Mesenchymal stem cell (in vitro differentiated cells and primary cell): ENCODE results near the gene SUCLG1.

ENCODE experiments used
- DNase-seq: peaks from one replicate; pipeline ENCODE4 v3.0.0-alpha.2; 2013
- H2AFZ ChIP-seq: one replicate; pipeline ENCODE4 v1.6.1; 2013; ENCODE audit warnings: low read depth, mild to moderate bottlenecking, control low read depth, inconsistent platforms, low read length, moderate library complexity
- H2AK5ac ChIP-seq: 2 replicates; pipeline ENCODE4 v1.6.1; 2013; ENCODE audit warnings: low read length, moderate library complexity, mild to moderate bottlenecking, inconsistent platforms; ENCODE audit not compliant: severe bottlenecking
- H2BK120ac ChIP-seq: one replicate; pipeline ENCODE4 v1.6.1; 2013; ENCODE audit warnings: low read depth, mild to moderate bottlenecking, inconsistent platforms, low read length, moderate library complexity
- H2BK12ac ChIP-seq, 2 experiments: one replicate each; pipeline ENCODE4 v1.6.1; 2013; ENCODE audit warnings: inconsistent platforms in 2 of 2, low read length in 2 of 2, mild to moderate bottlenecking in 2 of 2, moderate library complexity in 2 of 2, control low read depth in 1 of 2
- H2BK15ac ChIP-seq: one replicate; pipeline ENCODE4 v1.6.1; 2013; ENCODE audit warnings: mild to moderate bottlenecking, low read depth, inconsistent platforms; ENCODE audit not compliant: poor library complexity, severe bottlenecking
- H2BK5ac ChIP-seq: 2 replicates; pipeline ENCODE4 v1.6.1; 2013; ENCODE audit warnings: low read depth, mild to moderate bottlenecking, low read length, control low read depth, inconsistent platforms; ENCODE audit not compliant: poor library complexity, severe bottlenecking
- H3K14ac ChIP-seq, 2 experiments: one replicate each; pipeline ENCODE4 v1.6.1; 2013; ENCODE audit warnings: inconsistent platforms in 2 of 2, low read length in 2 of 2, control low read depth in 1 of 2, mild to moderate bottlenecking in 1 of 2, moderate library complexity in 1 of 2
- H3K18ac ChIP-seq, 2 experiments: one replicate each; pipeline ENCODE4 v1.6.1; 2013; ENCODE audit warnings: inconsistent platforms in 2 of 2, low read length in 2 of 2, control low read depth in 1 of 2, low read depth in 1 of 2, mild to moderate bottlenecking in 1 of 2
- H3K23ac ChIP-seq, 2 experiments: one replicate each; pipeline ENCODE4 v1.6.1; 2013; ENCODE audit warnings: inconsistent platforms in 2 of 2, low read length in 2 of 2, mild to moderate bottlenecking in 2 of 2, moderate library complexity in 2 of 2, control low read depth in 1 of 2
- H3K27ac ChIP-seq: 2 replicates; pipeline ENCODE4 v1.5.1; 2013; ENCODE audit warnings: mild to moderate bottlenecking, moderate library complexity, low read length, control low read depth, inconsistent platforms; ENCODE audit not compliant: poor library complexity, severe bottlenecking
- H3K27me3 ChIP-seq, 2 experiments: 2 replicates each; pipeline versions ENCODE4 v1.6.1 to v1.7.0; 2013; ENCODE audit warnings: low read length in 2 of 2, mild to moderate bottlenecking in 2 of 2, moderate library complexity in 2 of 2, control low read depth in 1 of 2, inconsistent platforms in 1 of 2; ENCODE audit not compliant: control insufficient read depth in 1 of 2, insufficient read depth in 1 of 2
- H3K36me3 ChIP-seq, 2 experiments: 2 replicates each; pipeline versions ENCODE4 v1.6.1 to v1.7.0; 2013; ENCODE audit warnings: low read length in 2 of 2, control low read depth in 1 of 2, inconsistent platforms in 1 of 2, low read depth in 1 of 2, mild to moderate bottlenecking in 1 of 2; ENCODE audit not compliant: insufficient read depth in 2 of 2, control insufficient read depth in 1 of 2
- H3K4ac ChIP-seq, 2 experiments: one replicate each; pipeline ENCODE4 v1.6.1; 2013; ENCODE audit warnings: inconsistent platforms in 2 of 2, low read length in 2 of 2, mild to moderate bottlenecking in 2 of 2, moderate library complexity in 2 of 2, control low read depth in 1 of 2, low read depth in 1 of 2
- H3K4me1 ChIP-seq: 2 replicates; pipeline ENCODE4 v1.6.1; 2013; ENCODE audit warnings: low read depth, low read length, control low read depth; ENCODE audit not compliant: control insufficient read depth, insufficient read depth
- H3K4me2 ChIP-seq: 2 replicates; pipeline ENCODE4 v1.6.1; 2013; ENCODE audit warnings: low read length, mild to moderate bottlenecking, inconsistent platforms; ENCODE audit not compliant: poor library complexity, severe bottlenecking
- H3K4me3 ChIP-seq, 2 experiments: 2 replicates each; pipeline versions ENCODE4 v1.5.1 to v1.7.0; 2013; ENCODE audit warnings: low read length in 2 of 2, mild to moderate bottlenecking in 2 of 2, control low read depth in 1 of 2, low read depth in 1 of 2; ENCODE audit not compliant: insufficient read depth in 1 of 2
- H3K79me1 ChIP-seq: replicated peaks from 2 replicates; pipeline ENCODE4 v1.6.1; 2013; ENCODE audit warnings: mild to moderate bottlenecking, control low read depth, low read length, inconsistent platforms; ENCODE audit not compliant: poor library complexity, severe bottlenecking
- H3K9ac ChIP-seq: 2 replicates; pipeline ENCODE4 v1.7.0; 2013; ENCODE audit warnings: mild to moderate bottlenecking, low read length, moderate library complexity
- H3K9me3 ChIP-seq: 2 replicates; pipeline ENCODE4 v1.7.0; 2013; ENCODE audit warnings: mild to moderate bottlenecking, low read length; ENCODE audit not compliant: control insufficient read depth
- H4K8ac ChIP-seq: one replicate; pipeline ENCODE4 v1.6.1; 2013; ENCODE audit warnings: inconsistent platforms, mild to moderate bottlenecking, low read length, moderate library complexity
- H4K91ac ChIP-seq: one replicate; pipeline ENCODE4 v1.6.1; 2013; ENCODE audit warnings: mild to moderate bottlenecking, low read length, inconsistent platforms
- WGBS: methylation state at CpG from one replicate; pipeline ENCODE4 v1.1.7; 2013; ENCODE audit warnings: mixed read lengths; 5-methylcytosine and 5-hydroxymethylcytosine counted together

SUCLG1 gene

GRCh38 chr2:84441036-84441435 lies 18.0 kb downstream of the SUCLG1 start:
- Histone ChIP-seq H3K79me1 (peaks cover 14% of the 10 kb centered on the region), H2BK12ac (no peak overlapping the region), H3K9me3 (no peaks in the 10 kb centered on the region), H2BK15ac (no peak overlapping the region), H3K23ac (no peak overlapping the region), H4K8ac (no peak overlapping the region), H3K4me3 (no peak overlapping the region), H3K9ac (no peak overlapping the region), H3K27ac (no peak overlapping the region), H3K4ac (no peak overlapping the region), H4K91ac (no peak overlapping the region), H3K36me3 (peaks cover 13 to 81% of the 10 kb centered on the region in 2 experiments), H3K27me3 (no peaks in the 10 kb centered on the region), H3K4me1 (peaks cover 4% of the 10 kb centered on the region), H3K4me2 (no peak overlapping the region), H2AFZ (no peak overlapping the region), H3K18ac (no peak overlapping the region), H2AK5ac (no peak overlapping the region), H2BK5ac (no peak overlapping the region), H2BK120ac (no peak overlapping the region), H3K14ac (no peak overlapping the region)
- DNase-seq, result no peak
- WGBS, result 95% methylated on average over 3 of the region's 4 CpGs

- H3K36me3 ChIP-seq, result peaks cover 8 to 73% of the 10 kb centered on the region in 2 experiments
- no peaks in the 10 kb centered on the region for H3K27me3 ChIP-seq
- H2BK12ac ChIP-seq, result no peak overlapping the region
- H3K4me3 ChIP-seq, result no peak overlapping the region
- 51% methylated on average over 6 of the region's 6 CpGs for WGBS
- H2BK15ac ChIP-seq, result no peak overlapping the region
- H3K18ac ChIP-seq, result peak overlapping the region in 1 of 2 experiments; percentile 41
- H2BK120ac ChIP-seq, result no peak overlapping the region
- H4K8ac ChIP-seq, result no peak overlapping the region
- peak overlapping the region; percentile 19 for H3K27ac ChIP-seq
- H2AFZ ChIP-seq, result no peak overlapping the region
- no peak overlapping the region for H4K91ac ChIP-seq
- no peak overlapping the region for H3K14ac ChIP-seq
- no peaks in the 10 kb centered on the region for H3K9me3 ChIP-seq
- peaks cover 9% of the 10 kb centered on the region for H3K79me1 ChIP-seq
- no peak overlapping the region for H2BK5ac ChIP-seq
- H3K23ac ChIP-seq, result no peak overlapping the region
- H2AK5ac ChIP-seq, result no peak overlapping the region
- H3K4me1 ChIP-seq, result peaks cover 2% of the 10 kb centered on the region
- DNase-seq, result peak; percentile 79
- H3K4ac ChIP-seq, result no peak overlapping the region
- H3K4me2 ChIP-seq, result no peak overlapping the region
- peak overlapping the region; percentile 52 for H3K9ac ChIP-seq
These were observed 23.6 kb downstream of the SUCLG1 start for GRCh38 chr2:84435345-84436025.

GRCh38 chr2:84429328-84429727 lies 29.8 kb downstream of the SUCLG1 start:
- H3K36me3 ChIP-seq, result peaks cover 4 to 82% of the 10 kb centered on the region in 2 experiments
- H2BK5ac ChIP-seq, result no peak overlapping the region
- no peak overlapping the region for H3K4ac ChIP-seq
- no peak overlapping the region for H3K14ac ChIP-seq
- no peak overlapping the region for H3K4me2 ChIP-seq
- peaks cover 3% of the 10 kb centered on the region for H3K79me1 ChIP-seq
- H4K91ac ChIP-seq, result no peak overlapping the region
- H2BK15ac ChIP-seq, result no peak overlapping the region
- H2BK12ac ChIP-seq, result no peak overlapping the region
- H2AFZ ChIP-seq, result no peak overlapping the region
- H3K9ac ChIP-seq, result no peak overlapping the region
- no peak overlapping the region for H3K23ac ChIP-seq
- DNase-seq, result no peak
- WGBS, result 95% methylated on average over 1 of the region's 1 CpG
- no peaks in the 10 kb centered on the region for H3K9me3 ChIP-seq
- H3K18ac ChIP-seq, result no peak overlapping the region
- H3K4me3 ChIP-seq, result no peak overlapping the region
- no peaks in the 10 kb centered on the region for H3K27me3 ChIP-seq
- no peak overlapping the region for H3K27ac ChIP-seq
- H2AK5ac ChIP-seq, result no peak overlapping the region
- H3K4me1 ChIP-seq, result peaks cover 2% of the 10 kb centered on the region
- no peak overlapping the region for H2BK120ac ChIP-seq
- no peak overlapping the region for H4K8ac ChIP-seq

- Histone ChIP-seq H4K8ac (no peak overlapping the region), H3K18ac (no peak overlapping the region), H3K27ac (no peak overlapping the region), H3K27me3 (no peaks in the 10 kb centered on the region), H2AK5ac (no peak overlapping the region), H3K79me1 (no peaks in the 10 kb centered on the region), H3K9me3 (no peaks in the 10 kb centered on the region), H3K9ac (no peak overlapping the region), H2AFZ (no peak overlapping the region), H2BK12ac (no peak overlapping the region), H3K4ac (no peak overlapping the region), H3K4me1 (peaks cover 2% of the 10 kb centered on the region), H3K36me3 (peaks cover 8 to 82% of the 10 kb centered on the region in 2 experiments), H2BK5ac (no peak overlapping the region), H3K4me2 (no peak overlapping the region), H4K91ac (no peak overlapping the region), H2BK15ac (no peak overlapping the region), H3K14ac (no peak overlapping the region), H2BK120ac (no peak overlapping the region), H3K23ac (no peak overlapping the region), H3K4me3 (no peak overlapping the region)
- DNase-seq, result peak; percentile 15
- 91% methylated on average over 2 of the region's 2 CpGs for WGBS
These were observed 31.6 kb downstream of the SUCLG1 start for GRCh38 chr2:84427235-84428138.
